NCI-H510A (cell line): ENCODE measurements around the gene METAP2.

ENCODE experiments used
- DNase-seq: peaks from one replicate; lab custom pipeline; 2025; lab: John Stamatoyannopoulos, UW

The METAP2 gene

GRCh38 chr12:95549392-95550084, 75.6 kb downstream of the METAP2 start:
- DNase-seq = no peak

- no peak for DNase-seq
Measured at GRCh38 chr12:95551305-95551704, 77.4 kb downstream of the METAP2 start, which contains the start of gene USP44. USP44 (minus strand) TSS chr12:95551476; CDS start chr12:95534256, 17,220 bp downstream.

- DNase-seq = no peak
Measured at GRCh38 chr12:95551913-95552516, 78.1 kb downstream of the METAP2 start.

- DNase-seq = no peak
Measured at GRCh38 chr12:95553197-95553943, 79.4 kb downstream of the METAP2 start.

DNA sequence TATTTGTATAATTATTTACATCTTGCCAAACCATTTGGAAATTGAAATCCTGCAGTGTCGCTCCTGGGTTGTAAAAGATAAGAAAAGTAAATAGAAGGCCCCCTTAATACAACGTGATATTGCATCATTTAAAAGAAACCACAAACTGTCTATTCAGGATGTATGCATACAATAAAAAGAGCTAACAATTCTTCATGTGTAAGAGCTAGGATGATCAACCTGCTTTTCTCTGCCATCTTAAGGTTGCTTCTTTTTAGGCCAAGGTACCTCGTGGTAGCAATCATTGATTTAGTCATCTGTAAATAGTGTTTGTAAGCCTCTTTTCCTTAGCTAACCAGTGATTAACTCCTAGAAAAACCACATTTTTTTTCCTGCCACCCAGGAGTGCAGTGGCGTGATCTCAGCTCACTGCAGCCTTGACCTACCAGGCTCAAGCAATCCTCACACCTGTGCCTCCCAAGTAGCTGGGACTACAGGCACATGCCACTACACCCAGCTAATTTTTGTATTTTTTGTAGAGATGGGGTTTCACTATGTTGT, 80.7 kb downstream of the METAP2 start:
- no peak for DNase-seq

DNA sequence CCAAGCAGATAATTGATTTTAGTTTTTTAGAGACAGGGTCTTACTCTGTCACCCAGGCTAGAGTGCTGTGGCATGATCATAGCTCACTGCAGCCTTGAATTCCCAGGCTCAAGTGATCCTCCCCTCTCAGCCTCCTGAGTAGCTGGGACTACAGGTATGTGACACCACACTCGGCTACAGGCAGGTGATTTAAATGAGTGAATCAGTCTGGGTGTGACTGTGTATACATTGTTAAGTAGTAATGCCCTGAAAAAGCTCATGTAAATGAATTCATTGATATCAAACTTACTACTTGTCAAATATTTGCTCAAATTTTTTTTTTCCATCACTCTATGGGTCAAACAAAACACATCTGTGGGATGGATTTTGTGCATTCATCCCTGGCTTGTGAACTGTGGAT, 83.7 kb downstream of the METAP2 start:
- DNase-seq = no peak
